ENCODE measurements around the gene TGM1. TPM values are rescaled to one million over a fixed set of nuclear protein-coding genes. Genes with fewer than 3 reads are reported as not detected.

Gene TGM1
- total and polyA plus RNA-seq, 4 donors: 0.28 to 1.5 (median 0.76) TPM

DNA sequence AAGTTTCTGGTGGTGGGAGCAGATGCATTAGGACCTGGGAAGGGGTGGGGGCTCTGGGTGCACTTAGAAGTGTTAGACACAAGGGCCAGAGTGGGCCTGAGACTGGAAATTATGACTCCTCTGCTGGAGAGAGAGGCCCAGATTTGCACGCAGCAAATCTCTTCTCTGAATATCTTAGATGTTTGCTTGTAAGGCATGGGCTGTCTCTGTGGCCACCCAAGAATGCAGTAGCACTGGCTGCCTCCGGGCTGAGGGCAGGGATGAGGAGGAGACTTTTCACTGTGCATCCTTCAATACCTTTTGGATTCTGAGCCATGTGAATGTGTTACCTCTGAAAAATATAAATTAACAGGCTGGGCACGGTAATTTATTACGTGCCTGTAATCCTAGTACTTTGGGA, 22.4 kb upstream of the TGM1 start:
- Histone ChIP-seq H3K27ac (ENCODE audit: low read depth in 1 of 2, low read length in 2 of 2) (no peak overlapping the region), H3K4me3 (ENCODE audit: low read depth in 1 of 3, low read length in 3 of 3) (no peak overlapping the region), H3K4me1 (ENCODE audit: control insufficient read depth in 4 of 4, insufficient read depth in 4 of 4, low read length in 3 of 4) (peaks cover 0 to 3% (median 0%) of the 10 kb centered on the region in 4 donors), H3K36me3 (ENCODE audit: control insufficient read depth in 4 of 4, insufficient read depth in 3 of 4, low read depth in 1 of 4, low read length in 3 of 4) (peaks cover 3 to 11% (median 9%) of the 10 kb centered on the region in 4 donors), H3K27me3 (ENCODE audit: control insufficient read depth in 4 of 4, insufficient read depth in 4 of 4, low read length in 3 of 4) (no peaks in the 10 kb centered on the region), H3K9me3 (ENCODE audit: control insufficient read depth in 4 of 4, low read length in 3 of 4) (no peaks in the 10 kb centered on the region), H3K9ac (ENCODE audit: low read depth in 1 of 2, low read length in 2 of 2) (no peak overlapping the region)
- 88% methylated on average over 4 of the region's 4 CpGs for WGBS
- no peak for TF ChIP-seq NR2F2 (IDR thresholded peaks at IDR 0.05)
- TF ChIP-seq, protein P1, sequence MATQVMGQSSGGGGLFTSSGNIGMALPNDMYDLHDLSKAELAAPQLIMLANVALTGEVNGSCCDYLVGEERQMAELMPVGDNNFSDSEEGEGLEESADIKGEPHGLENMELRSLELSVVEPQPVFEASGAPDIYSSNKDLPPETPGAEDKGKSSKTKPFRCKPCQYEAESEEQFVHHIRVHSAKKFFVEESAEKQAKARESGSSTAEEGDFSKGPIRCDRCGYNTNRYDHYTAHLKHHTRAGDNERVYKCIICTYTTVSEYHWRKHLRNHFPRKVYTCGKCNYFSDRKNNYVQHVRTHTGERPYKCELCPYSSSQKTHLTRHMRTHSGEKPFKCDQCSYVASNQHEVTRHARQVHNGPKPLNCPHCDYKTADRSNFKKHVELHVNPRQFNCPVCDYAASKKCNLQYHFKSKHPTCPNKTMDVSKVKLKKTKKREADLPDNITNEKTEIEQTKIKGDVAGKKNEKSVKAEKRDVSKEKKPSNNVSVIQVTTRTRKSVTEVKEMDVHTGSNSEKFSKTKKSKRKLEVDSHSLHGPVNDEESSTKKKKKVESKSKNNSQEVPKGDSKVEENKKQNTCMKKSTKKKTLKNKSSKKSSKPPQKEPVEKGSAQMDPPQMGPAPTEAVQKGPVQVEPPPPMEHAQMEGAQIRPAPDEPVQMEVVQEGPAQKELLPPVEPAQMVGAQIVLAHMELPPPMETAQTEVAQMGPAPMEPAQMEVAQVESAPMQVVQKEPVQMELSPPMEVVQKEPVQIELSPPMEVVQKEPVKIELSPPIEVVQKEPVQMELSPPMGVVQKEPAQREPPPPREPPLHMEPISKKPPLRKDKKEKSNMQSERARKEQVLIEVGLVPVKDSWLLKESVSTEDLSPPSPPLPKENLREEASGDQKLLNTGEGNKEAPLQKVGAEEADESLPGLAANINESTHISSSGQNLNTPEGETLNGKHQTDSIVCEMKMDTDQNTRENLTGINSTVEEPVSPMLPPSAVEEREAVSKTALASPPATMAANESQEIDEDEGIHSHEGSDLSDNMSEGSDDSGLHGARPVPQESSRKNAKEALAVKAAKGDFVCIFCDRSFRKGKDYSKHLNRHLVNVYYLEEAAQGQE (IDR thresholded peaks at IDR 0.05): no peak
- TF ChIP-seq FOXA2 (IDR thresholded peaks at IDR 0.05): no peak
- TF ChIP-seq, protein P2, sequence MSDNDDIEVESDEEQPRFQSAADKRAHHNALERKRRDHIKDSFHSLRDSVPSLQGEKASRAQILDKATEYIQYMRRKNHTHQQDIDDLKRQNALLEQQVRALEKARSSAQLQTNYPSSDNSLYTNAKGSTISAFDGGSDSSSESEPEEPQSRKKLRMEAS (IDR thresholded peaks at IDR 0.05): no peak
- TF ChIP-seq, protein P3, sequence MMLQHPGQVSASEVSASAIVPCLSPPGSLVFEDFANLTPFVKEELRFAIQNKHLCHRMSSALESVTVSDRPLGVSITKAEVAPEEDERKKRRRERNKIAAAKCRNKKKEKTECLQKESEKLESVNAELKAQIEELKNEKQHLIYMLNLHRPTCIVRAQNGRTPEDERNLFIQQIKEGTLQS (IDR thresholded peaks at IDR 0.05): no peak
- no peak for TF ChIP-seq EGR1 (IDR thresholded peaks at IDR 0.05; ENCODE audit: low read depth in 2 of 2)
- no peak for TF ChIP-seq TAF1 (conservative IDR thresholded peaks at IDR 0.05)
- no peak for TF ChIP-seq FOXA1 (IDR thresholded peaks at IDR 0.05)
- TF ChIP-seq YY1 (IDR thresholded peaks at IDR 0.05): no peak
- DNase-seq (ENCODE audit: low spot score): no peak

DNA sequence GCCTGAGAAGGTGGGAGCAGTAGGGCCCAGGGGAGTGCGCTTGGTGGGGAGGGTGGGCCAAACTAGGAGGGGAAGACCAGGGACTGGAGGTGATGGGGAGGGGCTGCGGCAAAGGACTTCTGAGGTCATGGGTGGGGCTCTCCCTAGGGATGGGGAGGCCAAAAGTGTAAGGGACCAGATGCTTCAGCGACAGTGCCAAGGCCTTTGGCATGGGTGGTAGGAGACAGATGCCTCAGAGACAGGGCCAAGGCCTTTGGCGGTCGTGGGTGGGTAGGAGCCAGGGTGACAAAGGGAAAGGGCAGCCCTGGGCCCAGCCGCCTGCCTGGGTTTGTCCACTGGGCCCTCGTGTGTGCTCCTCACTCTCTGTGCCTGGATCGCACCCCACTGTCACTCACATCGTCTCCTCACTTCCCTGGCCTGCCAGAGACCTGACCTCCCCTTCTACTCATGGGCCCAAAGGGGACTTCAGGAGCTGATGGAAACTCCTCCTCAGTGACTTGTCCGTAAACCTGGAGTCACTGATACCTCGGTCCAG, 21.6 kb upstream of the TGM1 start:
- H3K4me3 ChIP-seq (ENCODE audit: low read depth in 1 of 3, low read length in 3 of 3): no peak overlapping the region
- TF ChIP-seq HNF4A (conservative IDR thresholded peaks at IDR 0.05) (no peak), SP1 (IDR thresholded peaks at IDR 0.05) (no peak)
- peaks cover 0 to 4% (median 2%) of the 10 kb centered on the region in 4 donors for H3K4me1 ChIP-seq (ENCODE audit: control insufficient read depth in 4 of 4, insufficient read depth in 4 of 4, low read length in 3 of 4)
- H3K9me3 ChIP-seq (ENCODE audit: control insufficient read depth in 4 of 4, low read length in 3 of 4): no peaks in the 10 kb centered on the region
- peaks cover 0 to 4% (median 2%) of the 10 kb centered on the region in 4 donors for H3K36me3 ChIP-seq (ENCODE audit: control insufficient read depth in 4 of 4, insufficient read depth in 3 of 4, low read depth in 1 of 4, low read length in 3 of 4)
- 90% methylated on average over 11 of the region's 11 CpGs for WGBS
- DNase-seq (ENCODE audit: low spot score): no peak
- H3K27ac ChIP-seq (ENCODE audit: low read depth in 1 of 2, low read length in 2 of 2): no peak overlapping the region
- H3K27me3 ChIP-seq (ENCODE audit: control insufficient read depth in 4 of 4, insufficient read depth in 4 of 4, low read length in 3 of 4): no peaks in the 10 kb centered on the region
- no peak overlapping the region for H3K9ac ChIP-seq (ENCODE audit: low read depth in 1 of 2, low read length in 2 of 2)

DNA sequence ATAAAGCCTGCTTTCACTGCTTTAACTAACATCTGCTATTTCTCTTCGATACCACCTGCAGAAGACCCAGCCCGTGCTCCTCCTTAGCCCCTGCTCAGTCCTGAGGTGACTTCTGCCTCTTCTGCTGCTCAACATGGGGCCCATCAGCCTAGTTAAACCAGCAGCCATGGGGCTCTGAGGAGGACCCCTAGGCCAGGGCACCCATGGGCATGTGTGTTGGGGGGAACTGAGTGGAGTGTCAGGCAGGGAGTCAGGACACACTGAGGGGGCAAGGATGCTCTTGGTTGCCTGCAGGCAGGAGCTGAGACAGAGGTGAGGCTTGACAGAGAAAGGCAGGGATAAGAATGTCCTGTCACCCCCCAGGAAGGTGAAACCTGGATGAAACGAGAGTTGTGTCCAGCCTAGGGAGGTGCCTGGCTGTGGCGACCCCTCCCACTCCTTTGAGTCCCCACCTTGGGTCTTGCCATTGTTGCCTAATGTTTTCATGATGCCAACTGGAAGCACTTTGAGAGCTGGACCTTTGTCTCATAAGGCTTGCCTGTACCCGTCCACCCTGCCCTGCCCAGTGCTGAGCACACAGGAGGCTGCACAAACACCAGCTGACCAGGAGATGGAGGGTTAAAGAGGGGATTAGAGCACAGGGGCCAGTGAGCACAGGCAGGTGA, 21.0 kb upstream of the TGM1 start:
- H3K27ac ChIP-seq (ENCODE audit: low read depth in 1 of 2, low read length in 2 of 2): no peak overlapping the region
- TF ChIP-seq HNF4A (conservative IDR thresholded peaks at IDR 0.05) (no peak), TAF1 (conservative IDR thresholded peaks at IDR 0.05) (no peak), FOXA1 (IDR thresholded peaks at IDR 0.05) (no peak), HNF4G (IDR thresholded peaks at IDR 0.05) (no peak), YY1 (IDR thresholded peaks at IDR 0.05) (no peak)
- TF ChIP-seq, protein P2 (IDR thresholded peaks at IDR 0.05): no peak
- TF ChIP-seq, protein P1 (IDR thresholded peaks at IDR 0.05): no peak
- TF ChIP-seq, protein P3 (IDR thresholded peaks at IDR 0.05): no peak
- H3K36me3 ChIP-seq (ENCODE audit: control insufficient read depth in 4 of 4, insufficient read depth in 3 of 4, low read depth in 1 of 4, low read length in 3 of 4): no peaks in the 10 kb centered on the region
- no peaks in the 10 kb centered on the region for H3K27me3 ChIP-seq (ENCODE audit: control insufficient read depth in 4 of 4, insufficient read depth in 4 of 4, low read length in 3 of 4)
- H3K4me1 ChIP-seq (ENCODE audit: control insufficient read depth in 4 of 4, insufficient read depth in 4 of 4, low read length in 3 of 4): peaks cover 0 to 9% (median 6%) of the 10 kb centered on the region in 4 donors
- H3K9ac ChIP-seq (ENCODE audit: low read depth in 1 of 2, low read length in 2 of 2): no peak overlapping the region
- WGBS: 94% methylated on average over 5 of the region's 5 CpGs
- DNase-seq (ENCODE audit: low spot score): no peak
- no peaks in the 10 kb centered on the region for H3K9me3 ChIP-seq (ENCODE audit: control insufficient read depth in 4 of 4, low read length in 3 of 4)
- H3K4me3 ChIP-seq (ENCODE audit: low read depth in 1 of 3, low read length in 3 of 3): no peak overlapping the region

All from liver (tissue), 9 donors.